Measurements from ENCODE around the gene ARHGEF37. TPM values are rescaled to one million over a fixed set of nuclear protein-coding genes. Genes with fewer than 3 reads are reported as not detected.

The ARHGEF37 gene
- total and polyA plus RNA-seq, 8 donors, result 4.2 to 7.3 (median 5.2) TPM

DNA sequence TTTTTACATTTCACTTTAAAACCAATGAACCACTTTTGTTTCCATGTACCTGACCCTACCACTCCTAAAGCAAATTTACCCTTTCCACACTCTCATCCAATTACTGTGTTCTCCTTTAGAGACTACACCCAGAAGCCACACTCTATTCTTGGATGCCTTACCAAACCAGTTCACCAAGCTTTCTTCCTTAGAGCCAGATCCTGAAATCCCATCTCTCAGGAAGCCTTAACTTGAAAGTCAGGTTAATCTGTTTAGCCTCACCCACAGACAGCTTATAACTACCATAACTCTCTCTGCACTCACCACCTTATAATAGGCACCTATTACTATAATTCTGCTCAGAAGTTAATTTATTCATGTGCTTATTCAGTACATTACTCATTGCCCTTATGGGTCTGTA is 34.3 kb upstream of the ARHGEF37 start:
- peak overlapping the region in 1 of 2 donors; percentile 50 for H3K27ac ChIP-seq
- peak overlapping the region in 1 of 2 donors; percentile 2 for H3K4me3 ChIP-seq
- TF ChIP-seq CTCF (IDR thresholded peaks at IDR 0.05), result no peak
- H3K9me3 ChIP-seq, result no peaks in the 10 kb centered on the region
- no peaks in the 10 kb centered on the region for H3K27me3 ChIP-seq
- DNase-seq, result peak in 1 of 4 donors; percentile 72
- intact Hi-C loops (cut with DNase I), result no loop called here
- peak; percentile 16 for ATAC-seq
- peaks cover 0 to 58% of the 10 kb centered on the region in 2 donors for H3K36me3 ChIP-seq
- H3K4me1 ChIP-seq, result peaks cover 40 to 74% of the 10 kb centered on the region in 2 donors

GRCh38 chr5:149549461-149550267 is 31.6 kb upstream of the ARHGEF37 start:
- ATAC-seq (no peak), DNase-seq (peak in 3 of 4 donors; percentile 38 to 48 (median 41))
- TF ChIP-seq CTCF (IDR thresholded peaks at IDR 0.05), result no peak
- intact Hi-C loops (cut with DNase I), result loop anchor here in 1 of 2 donors (5.0 kb wide), 1 partner anchor 107 kb away; no protein-coding TSS in a partner anchor
- H3K27me3 ChIP-seq, result no peaks in the 10 kb centered on the region
- peak overlapping the region; percentile 99 for H3K27ac ChIP-seq
- H3K9me3 ChIP-seq, result no peaks in the 10 kb centered on the region
- peaks cover 27 to 56% of the 10 kb centered on the region in 2 donors for H3K4me1 ChIP-seq
- peak overlapping the region; percentile 89 to 94 for H3K4me3 ChIP-seq
- H3K36me3 ChIP-seq, result peaks cover 0 to 44% of the 10 kb centered on the region in 2 donors

- no peak for TF ChIP-seq CTCF (IDR thresholded peaks at IDR 0.05)
- H3K27ac ChIP-seq, result peak overlapping the region; percentile 99
- peak; percentile 35 for ATAC-seq
- H3K4me1 ChIP-seq, result peaks cover 27 to 50% of the 10 kb centered on the region in 2 donors
- H3K36me3 ChIP-seq, result peaks cover 0 to 38% of the 10 kb centered on the region in 2 donors
- H3K4me3 ChIP-seq, result peak overlapping the region; percentile 89 to 94
- no peaks in the 10 kb centered on the region for H3K27me3 ChIP-seq
- H3K9me3 ChIP-seq, result no peaks in the 10 kb centered on the region
- intact Hi-C loops (cut with DNase I), result loop anchor here in 1 of 2 donors (5.0 kb wide), 1 partner anchor 108 kb away; no protein-coding TSS in a partner anchor
- DNase-seq, result peak in 1 of 4 donors; percentile 32
Measured at GRCh38 chr5:149550268-149550583, 31.1 kb upstream of the ARHGEF37 start.

DNA sequence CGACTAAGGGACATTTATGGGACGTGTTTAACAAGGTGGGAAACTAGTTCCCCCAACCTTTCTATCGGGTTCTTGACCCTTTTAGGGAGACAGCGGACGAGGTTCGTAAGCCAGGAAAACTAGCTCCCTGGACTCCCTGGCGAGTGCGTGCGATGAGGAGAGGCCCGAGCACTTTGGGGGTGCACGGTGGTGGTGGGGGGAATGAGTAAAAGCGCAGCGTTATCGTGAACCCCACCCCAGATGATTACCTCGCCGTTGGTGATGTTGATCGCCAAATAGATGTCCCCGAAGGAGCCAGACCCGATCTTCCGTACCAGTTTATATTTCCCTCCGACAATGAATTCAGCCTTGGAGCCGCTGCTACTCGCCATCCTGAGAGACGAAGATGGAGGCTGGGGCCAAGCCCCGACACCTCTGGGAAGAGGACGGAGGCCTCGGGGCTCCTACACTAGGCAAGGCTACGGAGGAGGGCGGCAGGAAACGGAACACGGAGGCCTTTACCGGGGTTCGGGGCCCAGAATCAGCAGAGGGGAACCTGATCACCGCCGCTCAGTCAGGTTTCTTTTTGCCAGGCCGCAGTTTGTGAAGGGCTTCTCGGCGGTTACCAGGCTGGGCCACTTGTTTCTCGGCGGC is 30.6 kb upstream of the ARHGEF37 start:
- Histone ChIP-seq H3K9me3 (no peaks in the 10 kb centered on the region), H3K4me3 (peak overlapping the region; percentile 89 to 94), H3K27ac (peak overlapping the region; percentile 99), H3K4me1 (peaks cover 27 to 45% of the 10 kb centered on the region in 2 donors), H3K36me3 (peaks cover 0 to 33% of the 10 kb centered on the region in 2 donors), H3K27me3 (no peaks in the 10 kb centered on the region)
- intact Hi-C loops (cut with DNase I), result loop anchor here in 1 of 2 donors (5.0 kb wide), 1 partner anchor 108 kb away; no protein-coding TSS in a partner anchor
- TF ChIP-seq CTCF (IDR thresholded peaks at IDR 0.05), result no peak
- peak in 1 of 4 donors; percentile 40 for DNase-seq
- ATAC-seq, result peak; percentile 14
